LNCAP (cell line): ENCODE results near the gene SOD1.

Experiments used
- CTCF ChIP-seq: fragments of 450-650 bp; IDR thresholded peaks from 2 replicates; pipeline ENCODE4 v1.5.1; 2017; ENCODE audit warnings: mild to moderate bottlenecking

The SOD1 gene

GRCh38 chr21:31659536-31660258, at the start of gene SOD1:
TSS of gene SOD1 (plus strand) at chr21:31659693. CDS start at chr21:31659770, 77 bp downstream.
- TF ChIP-seq CTCF = no peak

- TF ChIP-seq CTCF = no peak
These were observed 48.0 kb upstream of the SOD1 start for GRCh38 chr21:31611445-31611844.

- no peak for TF ChIP-seq CTCF
These were observed 46.4 kb upstream of the SOD1 start for GRCh38 chr21:31612894-31613785.

GRCh38 chr21:31614705-31615104, 44.8 kb upstream of the SOD1 start:
- no peak for TF ChIP-seq CTCF

GRCh38 chr21:31616216-31616615, 43.3 kb upstream of the SOD1 start:
- no peak for TF ChIP-seq CTCF

GRCh38 chr21:31618696-31619430, 40.6 kb upstream of the SOD1 start:
- TF ChIP-seq CTCF = no peak

- TF ChIP-seq CTCF = no peak
These were observed 37.1 kb upstream of the SOD1 start for GRCh38 chr21:31622397-31622796.
